ENCODE results near the gene AJAP1. TPM values are rescaled to one million over a fixed set of nuclear protein-coding genes. Genes with fewer than 3 reads are reported as not detected.
A peak's percentile ranks its signal among the peaks of the same experiment; 100 is the strongest.

AJAP1 gene
- total and polyA plus RNA-seq, 2 of the 8 experiments (the other 6 are each of a cell fraction or from before 2014, with no cell fraction given), result 1.9 to 6.2 TPM

DNA sequence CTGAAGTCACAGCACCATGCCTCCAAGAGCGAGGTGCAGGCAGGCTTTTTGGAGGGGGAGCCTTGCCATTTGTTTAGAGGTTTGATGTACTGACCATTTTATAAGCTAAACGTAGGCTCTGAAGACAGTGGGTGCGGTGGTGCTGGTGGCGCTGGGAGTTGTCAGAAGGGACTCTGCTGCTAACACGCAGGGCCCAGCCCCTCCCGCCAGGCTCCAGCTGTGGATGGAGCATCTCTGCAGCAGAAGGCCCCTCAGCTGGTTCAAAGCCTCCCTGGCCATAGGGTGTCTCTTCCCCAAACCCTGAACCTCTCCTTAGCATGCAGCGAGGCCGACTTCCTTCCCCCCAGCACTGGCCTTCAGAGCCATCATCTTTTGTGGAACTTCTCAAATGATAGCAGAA lies 105.3 kb downstream of the AJAP1 start:
- Histone ChIP-seq H3K23ac (ENCODE audit: insufficient read length) (no peak overlapping the region), H3K9ac (replicated peaks in 1 of 4; ENCODE audit: extremely low read depth in 1 of 4, low read depth in 3 of 4, low read length in 3 of 4) (no peak overlapping the region), H3K56ac (replicated peaks; ENCODE audit: insufficient read length, low read depth, low read length) (no peak overlapping the region), H3K79me2 (ENCODE audit: control insufficient read depth in 1 of 2, insufficient read depth in 2 of 2, low read length in 2 of 2) (no peaks in the 10 kb centered on the region), H3K4me1 (replicated peaks in 1 of 4; ENCODE audit: control insufficient read depth in 3 of 4, insufficient read depth in 4 of 4, low read length in 3 of 4) (peaks cover 10 to 26% (median 16%) of the 10 kb centered on the region in 4 experiments), H2BK20ac (ENCODE audit: low read length) (no peak overlapping the region), H4K5ac (ENCODE audit: insufficient read length, low read depth, low read length) (no peak overlapping the region), H4K20me1 (replicated peaks in 1 of 2; ENCODE audit: control insufficient read depth in 1 of 2, insufficient read depth in 2 of 2, low read length in 2 of 2) (peaks cover 2% of the 10 kb centered on the region in 2 experiments), H4K91ac (replicated peaks; ENCODE audit: insufficient read length, low read length) (no peak overlapping the region), H3K4me3 (ENCODE audit: extremely low read depth in 1 of 4, insufficient read depth in 2 of 4, low read depth in 3 of 4, low read length in 4 of 4) (no peak overlapping the region), H3K79me1 (ENCODE audit: low read depth, low read length) (no peaks in the 10 kb centered on the region; the same call in 1 of the 2 replicates), H2AK5ac (ENCODE audit: low read depth, low read length) (no peak overlapping the region), H2BK15ac (ENCODE audit: low read length) (no peak overlapping the region), H3K4me2 (ENCODE audit: insufficient read depth in 1 of 2, low read depth in 2 of 2, low read length in 2 of 2) (no peak overlapping the region), H3K18ac (ENCODE audit: extremely low read depth, low read length) (no peak overlapping the region), H2BK5ac (ENCODE audit: low read depth, low read length) (0 out of 2 replicates have a peak overlapping the region, but pooled peaks have one; percentile 12), H3K9me3 (ENCODE audit: insufficient read depth in 2 of 2, low read depth in 1 of 2, low read length in 1 of 2) (no peaks in the 10 kb centered on the region; a peak in 1 of 4 replicates), H3K27ac (ENCODE audit: low read depth, low read length) (no peak overlapping the region), H2BK12ac (ENCODE audit: low read depth, low read length) (no peak overlapping the region), H2BK120ac (replicated peaks; ENCODE audit: low read depth, low read length) (no peak overlapping the region), H3K27me3 (replicated peaks in 1 of 4; ENCODE audit: control insufficient read depth in 3 of 4, extremely low read depth in 1 of 4, insufficient read depth in 3 of 4, low read length in 3 of 4) (0 out of 7 replicates have a peak, but pooled peaks cover 0 to 4% (median 0%) of the 10 kb centered on the region in 4 experiments), H2AFZ (ENCODE audit: low read length) (no peak overlapping the region), H3K4ac (replicated peaks; ENCODE audit: insufficient read length, low read depth, low read length) (no peak overlapping the region), H4K8ac (ENCODE audit: extremely low read depth, insufficient read depth, low read length) (no peak overlapping the region), H3K14ac (ENCODE audit: insufficient read length) (no peak overlapping the region), H3K23me2 (ENCODE audit: low read depth, low read length) (peaks cover 5% of the 10 kb centered on the region), H3K36me3 (ENCODE audit: control insufficient read depth in 2 of 4, insufficient read depth in 4 of 4, low read length in 3 of 4) (no peaks in the 10 kb centered on the region)
- POLR2A ChIA-PET (ENCODE audit: partially characterized antibody), result no interaction called here
- FAIRE-seq (no peak), DNase-seq (ENCODE audit: low read depth in 1 of 2, low spot score in 2 of 2) (no peak)
- 93% methylated on average over 8 of the region's 8 CpGs; no CpG with 5 or more reads in 1 of the 2 experiments for WGBS, 2 experiments (ENCODE audit: extremely low coverage in 1 of 2, insufficient coverage in 1 of 2, insufficient read length in 1 of 2, insufficient replicate concordance in 2 of 2, low coverage in 1 of 2, low lambda C conversion rate in 2 of 2, missing lambda C conversion rate in 1 of 2)
- CTCF ChIA-PET (ENCODE audit: partially characterized antibody), result no interaction called here
- no peak for TF ChIP-seq TBP (IDR thresholded peaks at IDR 0.05; ENCODE audit: low read depth, low read length)

Data from H1 (cell line).